H54 (cell line): ENCODE data around the gene SLC26A8.
"Not testable (repeated sequence)": the region's sequence is repeated elsewhere in the genome, so short reads cannot be mapped to it uniquely, and the experiment has no call there.

Experiments used
- DNase-seq: peaks from one replicate; pipeline ENCODE4 v3.0.0; 2011; ENCODE audit warnings: low spot score, mixed read lengths; ENCODE audit not compliant: insufficient read length
- FAIRE-seq: peaks from 3 replicates; lab custom pipeline; 2011; peaks lifted over from hg19 to GRCh38; lab: Jason Lieb, UNC
- POLR2A ChIP-seq: IDR thresholded peaks from 2 replicates; pipeline ENCODE4 v1.6.1; 2011; ENCODE audit warnings: low read depth, mild to moderate bottlenecking, low read length

Gene SLC26A8

DNA sequence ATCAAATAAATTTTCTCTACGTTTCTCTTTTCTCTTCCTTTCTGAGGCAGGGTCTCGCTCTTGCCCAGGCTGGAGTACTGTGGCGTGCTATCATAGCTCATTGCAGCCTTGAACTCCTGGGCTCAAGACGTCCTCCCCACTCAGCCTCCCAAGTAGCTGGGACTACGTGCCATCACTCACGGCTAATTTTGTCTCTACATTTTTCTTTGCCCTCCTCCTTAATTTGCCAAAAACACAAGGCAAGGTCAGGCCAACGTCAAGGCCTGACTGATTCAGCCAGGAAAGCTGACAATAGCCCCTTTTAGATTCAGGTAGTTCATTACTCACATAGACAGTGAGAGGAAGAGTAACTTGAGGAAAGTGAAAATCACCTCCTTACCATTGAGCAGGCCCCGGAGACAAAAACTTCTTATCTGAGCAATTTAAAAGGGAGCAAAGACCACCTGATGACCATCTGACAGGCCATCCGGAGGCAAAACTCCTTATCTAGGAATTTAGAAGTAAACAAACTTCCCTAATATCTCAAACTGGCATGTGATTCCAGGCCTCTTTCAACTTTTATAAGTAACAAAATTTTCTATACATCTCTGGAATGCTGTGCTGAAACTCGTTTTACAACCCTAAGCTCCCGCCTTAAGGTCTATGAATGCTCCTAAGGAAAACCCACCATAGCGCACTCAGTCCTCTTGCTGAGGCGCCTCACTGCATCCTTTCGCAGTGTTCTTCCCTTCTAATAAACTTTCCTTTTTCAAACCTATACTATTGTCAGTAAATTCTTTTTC, 61.5 kb downstream of the SLC26A8 start:
- DNase-seq (no peak), FAIRE-seq (no peak)
- TF ChIP-seq POLR2A, result no peak

DNA sequence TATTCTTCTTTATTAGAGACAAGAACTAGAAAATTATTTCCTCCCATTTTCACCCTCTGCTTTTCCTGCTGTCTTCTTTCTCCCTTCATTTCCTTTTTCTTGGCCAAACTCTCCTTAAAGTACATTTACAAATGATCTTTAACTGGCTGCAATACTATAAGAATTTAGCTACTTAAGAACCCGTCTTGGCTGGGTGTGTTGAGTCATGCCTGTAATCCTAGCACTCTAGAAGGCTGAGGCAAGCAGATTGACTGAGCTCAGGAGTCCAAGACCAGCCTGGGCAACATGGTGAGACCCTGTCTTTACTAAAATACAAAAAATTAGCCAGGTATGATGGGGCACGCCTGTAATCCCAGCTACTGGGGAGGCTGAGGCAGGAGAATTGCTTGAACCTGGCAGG, 64.3 kb downstream of the SLC26A8 start:
- TF ChIP-seq POLR2A, result no peak
- no peak for DNase-seq
- FAIRE-seq, result no peak

DNA sequence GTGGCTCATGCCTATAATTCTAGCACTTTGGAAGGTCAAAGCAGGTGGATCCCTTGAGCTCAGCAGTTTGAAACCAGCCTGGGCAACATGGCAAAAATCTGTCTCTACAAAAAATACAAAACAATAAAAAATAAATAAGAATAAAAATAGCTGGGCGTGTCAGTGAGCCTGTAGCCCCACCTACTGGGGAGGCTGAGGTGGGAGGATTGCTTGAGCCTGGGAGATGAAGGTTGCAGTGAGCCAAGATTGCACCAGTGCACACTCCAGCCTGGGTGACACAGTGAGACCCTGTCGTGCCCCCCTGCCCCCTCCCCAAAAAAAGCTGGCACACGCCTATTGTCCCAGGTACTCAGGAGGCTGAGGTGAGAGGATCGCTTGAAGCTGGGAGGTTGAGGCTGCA, 68.5 kb downstream of the SLC26A8 start:
- no peak for TF ChIP-seq POLR2A
- FAIRE-seq, result no peak
- no peak for DNase-seq

DNA sequence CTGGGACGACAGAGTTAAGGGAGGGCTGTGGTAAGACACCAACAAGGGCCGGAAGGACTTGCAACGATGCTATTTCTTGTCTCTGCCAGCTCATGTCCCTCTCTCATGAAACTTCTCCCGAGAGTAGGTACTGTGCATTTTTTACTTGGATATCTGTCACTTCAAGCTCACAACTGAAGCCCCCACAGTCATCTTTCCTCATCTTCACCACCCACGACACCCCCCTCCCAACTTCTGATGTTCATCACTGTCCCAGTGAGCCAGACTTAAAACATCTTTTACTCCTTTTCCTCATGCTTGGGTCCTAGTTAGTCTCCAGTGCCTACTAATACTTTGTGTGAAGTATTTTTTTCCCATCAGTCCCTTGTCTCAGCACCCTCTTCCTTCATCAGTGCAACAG, 68.9 kb downstream of the SLC26A8 start:
- no peak for FAIRE-seq
- DNase-seq, result no peak
- TF ChIP-seq POLR2A, result no peak

DNA sequence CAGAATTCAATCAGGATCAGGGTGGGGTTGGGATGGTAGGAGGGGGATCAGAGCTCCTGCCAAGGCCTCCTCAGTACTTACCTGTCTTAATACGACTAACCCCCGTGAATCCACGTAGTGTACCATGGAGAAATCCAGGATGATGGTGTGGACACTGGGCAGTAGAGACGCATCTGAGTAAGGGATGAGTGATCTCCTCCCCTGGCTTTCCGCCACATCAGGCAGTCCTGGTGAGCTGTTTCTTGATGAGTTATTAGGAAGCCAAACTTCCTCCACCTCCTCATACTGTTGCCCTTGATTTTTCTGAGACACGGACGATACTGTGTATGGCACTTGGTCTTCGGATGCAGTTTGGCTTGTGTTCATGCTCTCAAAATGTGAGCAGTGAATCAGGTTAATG, 69.4 kb downstream of the SLC26A8 start:
- peak; percentile 16 for DNase-seq
- no peak for TF ChIP-seq POLR2A
- peak; percentile 60 for FAIRE-seq

DNA sequence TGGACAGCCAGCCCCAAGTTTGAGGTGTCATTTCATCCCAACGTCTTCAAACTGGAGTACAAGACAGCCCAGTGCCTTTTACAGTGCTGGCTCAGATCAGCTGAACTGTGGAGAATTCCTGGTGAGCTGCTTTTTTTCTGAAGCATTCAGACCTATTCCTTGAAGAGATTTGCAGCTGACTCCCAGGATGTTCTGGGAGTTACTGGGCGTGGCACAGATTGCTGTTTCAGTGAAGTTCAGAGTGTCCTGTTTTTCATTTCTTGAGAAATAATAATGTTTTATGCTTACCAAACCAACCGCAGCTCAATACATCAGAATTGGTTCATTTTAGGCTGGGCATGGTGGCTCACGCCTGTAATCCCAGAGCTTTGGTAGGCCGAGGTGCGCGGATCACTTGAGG, 70.1 kb downstream of the SLC26A8 start:
- DNase-seq, result no peak
- FAIRE-seq, result no peak

DNA sequence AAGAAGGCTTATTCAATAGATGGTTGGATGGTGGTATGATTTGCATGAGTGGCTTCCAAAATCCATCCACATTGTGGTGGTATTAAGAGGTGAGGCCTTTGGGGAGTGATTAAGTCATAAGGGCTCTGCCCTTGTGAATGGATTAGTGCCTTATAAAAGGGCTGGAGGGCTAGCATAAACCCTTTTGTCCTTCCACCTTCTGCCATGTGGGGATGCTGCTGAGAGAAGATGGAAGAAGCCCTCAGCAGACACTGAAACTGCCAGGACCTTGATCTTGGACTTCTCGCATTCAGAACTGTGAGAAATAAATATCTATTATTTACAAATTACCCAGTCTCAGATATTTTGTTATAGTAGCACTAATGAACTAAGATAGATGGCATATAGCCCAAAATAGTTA, 75.7 kb downstream of the SLC26A8 start:
- no peak for DNase-seq
- no peak for FAIRE-seq
- TF ChIP-seq POLR2A, result no peak

More for the DNA sequence above, 70.1 kb downstream of the SLC26A8 start:
- no peak for TF ChIP-seq POLR2A

DNA sequence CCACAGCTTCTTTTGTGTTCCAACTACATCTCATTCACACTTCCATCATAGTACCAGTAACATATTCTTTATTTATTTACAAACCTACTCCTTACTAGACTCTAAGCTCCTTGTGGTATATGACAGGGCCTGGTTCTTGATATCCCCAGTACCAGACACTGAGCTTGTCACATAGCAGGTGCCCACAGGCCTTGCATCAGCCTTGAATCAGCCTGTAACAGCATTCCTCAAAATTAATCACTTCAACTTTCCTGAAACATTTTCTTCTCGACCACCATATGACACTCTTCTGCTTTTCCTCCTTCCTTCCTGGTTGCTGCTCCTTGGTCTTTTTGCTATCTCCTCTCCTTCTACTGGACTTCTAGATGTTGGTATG, 78.8 kb downstream of the SLC26A8 start:
- no peak for TF ChIP-seq POLR2A
- FAIRE-seq (no peak), DNase-seq (no peak)

DNA sequence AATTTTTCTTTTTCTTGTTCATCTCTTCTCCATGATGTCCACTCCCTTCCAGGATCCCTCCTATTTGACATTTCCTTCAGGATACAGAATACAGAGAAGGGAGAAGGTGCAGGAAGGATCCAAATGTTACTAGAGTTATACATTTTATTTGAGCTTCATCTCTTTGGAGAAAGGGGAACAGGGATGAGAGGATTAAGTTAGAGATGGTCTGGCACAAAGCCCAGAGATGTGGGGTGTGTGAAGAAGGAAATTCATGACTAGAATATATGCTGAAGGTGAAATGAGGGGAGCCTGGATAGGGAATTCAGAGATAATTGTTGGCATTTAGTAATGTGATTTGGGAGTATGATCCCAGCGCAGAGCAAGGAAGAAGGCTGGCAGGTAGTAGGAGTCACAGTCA, 81.1 kb downstream of the SLC26A8 start:
- DNase-seq, result no peak
- no peak for FAIRE-seq
- no peak for TF ChIP-seq POLR2A

DNA sequence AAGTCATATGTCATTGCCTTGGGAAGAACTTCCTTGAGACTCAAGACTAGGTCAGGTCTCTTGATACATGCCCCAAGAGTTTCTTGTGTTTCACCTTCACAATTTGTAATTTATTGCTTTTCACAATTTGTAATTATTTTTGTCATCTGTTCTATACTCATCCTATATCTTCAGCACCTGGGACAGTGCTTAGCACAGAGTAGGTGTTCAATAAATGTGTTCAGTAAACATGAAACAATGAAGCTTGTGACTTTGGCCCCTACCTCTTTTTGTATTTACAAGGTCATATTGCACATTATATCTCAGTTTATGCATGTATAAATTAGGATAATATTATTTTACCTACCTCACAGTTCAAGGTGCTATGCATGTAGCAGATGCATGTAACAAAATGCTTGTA, 82.1 kb downstream of the SLC26A8 start:
- no peak for TF ChIP-seq POLR2A
- FAIRE-seq, result no peak
- no peak for DNase-seq

DNA sequence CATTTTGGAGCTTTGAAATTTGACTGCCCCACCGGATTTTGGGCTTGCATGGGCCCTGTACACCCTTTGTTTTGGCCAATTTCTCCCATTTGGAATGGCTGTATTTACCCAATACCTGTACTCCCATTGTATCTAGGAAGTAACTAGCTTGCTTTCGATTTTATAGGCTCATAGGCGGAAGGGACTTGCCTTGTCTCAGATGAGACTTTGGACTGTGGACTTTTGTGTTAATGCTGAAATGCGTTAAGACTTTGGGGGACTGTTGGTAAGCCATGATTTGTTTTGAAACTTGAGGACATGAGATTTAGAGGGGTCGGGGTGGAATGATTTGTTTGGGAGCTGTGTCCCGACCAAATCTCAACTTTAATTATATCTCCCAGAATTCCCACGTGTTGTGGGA, 83.3 kb downstream of the SLC26A8 start:
- not testable (repeated sequence) for DNase-seq, FAIRE-seq

DNA sequence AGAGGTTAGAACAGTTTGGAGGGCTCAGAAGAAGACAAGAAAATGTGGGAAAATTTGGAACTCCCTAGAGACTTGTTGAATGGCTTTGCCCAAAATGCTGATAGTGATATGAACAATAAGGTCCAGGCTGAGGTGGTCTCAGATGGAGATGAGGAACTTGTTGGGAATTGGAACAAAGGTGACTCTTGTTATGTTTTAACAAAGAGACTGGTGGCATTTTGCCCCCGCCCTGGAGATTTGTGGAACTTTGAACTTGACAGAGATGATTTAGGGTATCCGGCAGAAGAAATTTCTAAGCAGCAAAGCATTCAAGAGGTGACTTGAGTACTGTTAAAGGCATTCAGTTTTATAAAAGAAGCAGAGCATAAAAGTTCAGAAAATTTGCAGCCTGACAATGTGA, 84.4 kb downstream of the SLC26A8 start:
- not testable (repeated sequence) for DNase-seq, FAIRE-seq

DNA sequence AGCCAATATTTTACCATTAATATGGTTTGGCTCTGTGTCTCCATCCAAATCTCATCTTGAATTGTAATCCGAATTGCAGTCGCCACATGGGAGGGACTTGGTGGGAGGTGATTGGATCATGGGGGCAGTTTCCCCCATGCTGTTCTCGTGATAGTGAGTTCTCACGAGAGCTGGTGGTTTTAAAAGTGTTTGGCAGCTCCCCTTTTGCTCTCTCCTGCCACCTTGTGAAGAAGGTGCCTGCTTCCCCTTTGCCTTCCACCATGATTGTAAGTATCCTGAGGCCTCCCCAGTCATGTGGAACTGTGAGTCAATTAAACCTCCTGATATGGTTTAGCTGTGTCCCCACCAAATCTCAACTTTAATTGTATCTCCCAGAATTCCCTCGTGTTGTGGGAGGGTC, 85.2 kb downstream of the SLC26A8 start:
- FAIRE-seq, DNase-seq: not testable (repeated sequence)

DNA sequence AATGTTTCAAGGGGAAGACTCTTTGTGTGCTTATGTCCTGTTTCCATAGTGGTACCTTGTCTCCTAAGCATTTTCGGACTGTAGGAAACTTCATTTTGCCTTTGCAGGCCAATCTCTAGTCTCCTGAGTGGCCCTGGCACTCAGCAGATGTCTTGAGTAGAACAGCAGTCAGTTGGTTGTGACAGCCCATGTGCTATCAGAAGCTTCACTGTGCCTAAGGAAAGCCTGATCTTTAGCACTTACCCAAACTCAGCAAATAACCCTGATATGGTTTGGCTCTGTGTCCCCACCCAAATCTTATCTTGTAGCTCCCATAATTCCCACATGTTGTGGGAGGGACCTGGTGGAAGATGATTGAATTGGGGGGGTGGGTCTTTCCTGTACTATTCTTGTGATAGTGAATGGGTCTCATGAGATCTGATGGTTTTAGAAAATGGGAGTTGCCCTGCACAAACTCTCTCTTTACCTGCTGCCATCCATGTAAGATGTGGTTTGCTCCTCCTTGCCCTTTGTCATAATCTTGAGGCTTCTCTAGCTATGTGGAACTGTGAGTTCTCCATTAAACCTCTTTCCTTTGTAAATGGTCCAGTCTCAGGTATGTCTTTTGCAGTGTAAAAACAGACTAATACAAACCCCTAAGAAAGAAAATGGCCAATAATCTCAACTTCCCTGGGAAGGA, 87.6 kb downstream of the SLC26A8 start:
- TF ChIP-seq POLR2A, result no peak
- DNase-seq (no peak), FAIRE-seq (no peak)

DNA sequence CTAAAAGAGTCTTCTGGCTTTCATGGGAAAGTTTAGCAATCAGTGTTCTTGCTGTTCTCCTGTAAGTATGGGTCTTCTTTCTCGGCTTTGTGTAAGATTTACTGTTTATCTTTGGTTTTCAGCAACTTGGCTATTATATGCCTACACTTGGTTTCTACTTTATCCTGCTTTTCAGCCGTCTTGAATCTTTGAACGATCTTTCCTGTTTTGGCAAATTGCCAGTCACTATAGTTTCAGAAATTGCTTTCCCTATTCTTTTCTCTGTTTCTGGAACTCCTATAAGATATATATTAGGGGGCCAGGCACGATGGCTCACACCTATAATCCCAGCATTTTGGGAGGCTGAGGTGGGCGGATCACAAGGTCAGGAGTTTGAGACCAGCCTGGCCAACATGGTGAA, 89.0 kb downstream of the SLC26A8 start:
- FAIRE-seq, result no peak
- TF ChIP-seq POLR2A, result no peak
- no peak for DNase-seq

DNA sequence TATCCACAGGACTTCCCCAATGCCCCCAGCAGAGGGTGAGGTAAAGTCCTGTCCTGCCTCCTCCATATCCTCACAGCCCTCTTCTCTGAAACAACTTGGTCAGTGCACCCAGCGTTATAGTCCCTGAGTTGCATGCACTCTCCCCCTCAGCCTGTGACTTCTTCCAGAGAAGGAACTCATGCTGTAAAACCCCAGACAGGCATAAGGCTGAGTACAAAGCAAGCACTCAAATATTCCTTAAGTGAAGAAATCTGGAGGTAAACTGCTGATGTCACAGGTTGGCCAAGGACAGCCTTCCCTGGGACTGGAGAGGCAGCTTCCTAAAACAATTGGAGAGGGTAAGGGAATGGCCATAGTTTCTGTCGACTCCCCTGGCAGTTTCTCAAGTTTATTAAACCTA, 90.6 kb downstream of the SLC26A8 start:
- FAIRE-seq, result no peak
- DNase-seq, result no peak
- no peak for TF ChIP-seq POLR2A

DNA sequence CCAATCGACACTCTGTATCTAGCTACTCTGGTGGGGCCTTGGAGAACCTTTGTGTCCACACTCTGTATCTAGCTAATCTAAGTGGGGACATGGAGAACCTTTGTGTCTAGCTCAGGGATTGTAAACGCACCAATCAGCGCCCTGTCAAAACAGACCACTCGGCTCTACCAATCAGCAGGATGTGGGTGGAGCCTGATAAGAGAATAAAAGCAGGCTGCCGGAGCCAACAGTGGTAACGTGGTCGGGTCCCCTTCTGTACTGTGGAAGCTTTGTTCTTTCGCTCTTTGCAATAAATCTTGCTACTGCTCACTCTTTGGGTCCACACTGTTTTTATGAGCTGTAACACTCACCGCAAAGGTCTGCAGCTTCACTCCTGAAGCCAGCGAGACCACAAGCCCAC, 92.6 kb downstream of the SLC26A8 start:
- DNase-seq, FAIRE-seq: not testable (repeated sequence)
